ENCODE results near the gene KCNK3.

The KCNK3 gene

DNA sequence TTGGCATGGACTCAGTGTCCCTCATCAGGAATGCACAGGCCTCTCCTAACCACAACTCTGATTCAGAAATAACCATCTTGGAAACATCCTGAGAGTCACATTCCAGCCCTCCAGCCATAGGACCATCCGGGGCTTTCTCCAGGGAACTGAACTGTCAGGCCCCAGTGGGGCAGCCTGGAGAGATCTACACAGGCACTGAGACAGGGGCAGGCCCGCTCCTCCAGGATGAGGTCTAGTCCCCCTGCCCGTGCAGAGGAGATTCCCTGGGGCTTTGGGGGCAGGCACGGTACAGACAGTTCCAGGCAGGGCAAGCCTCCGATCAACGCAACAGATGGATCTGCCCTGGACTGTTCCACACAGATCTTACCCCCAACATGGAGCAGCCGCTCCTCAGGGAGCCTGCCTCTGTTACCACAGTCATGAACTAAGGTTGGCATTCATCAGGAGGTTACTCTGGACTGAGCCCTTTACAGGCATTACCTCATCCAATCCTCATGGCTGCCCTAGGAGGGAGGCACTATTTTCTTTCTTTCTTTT is 12.0 kb downstream of the KCNK3 start:
- Mint-ChIP-seq H3K27ac (no peak overlapping the region), H3K27me3 (peaks cover 34 to 69% of the 10 kb centered on the region in 2 donors), H3K36me3 (ENCODE audit: insufficient read depth) (no peaks in the 10 kb centered on the region), H3K4me1 (ENCODE audit: low read depth in 2 of 2) (no peaks in the 10 kb centered on the region), H3K4me3 (no peak overlapping the region), H3K9me3 (no peaks in the 10 kb centered on the region)
- no peak for DNase-seq
- no peak for ATAC-seq (replicated peaks)

DNA sequence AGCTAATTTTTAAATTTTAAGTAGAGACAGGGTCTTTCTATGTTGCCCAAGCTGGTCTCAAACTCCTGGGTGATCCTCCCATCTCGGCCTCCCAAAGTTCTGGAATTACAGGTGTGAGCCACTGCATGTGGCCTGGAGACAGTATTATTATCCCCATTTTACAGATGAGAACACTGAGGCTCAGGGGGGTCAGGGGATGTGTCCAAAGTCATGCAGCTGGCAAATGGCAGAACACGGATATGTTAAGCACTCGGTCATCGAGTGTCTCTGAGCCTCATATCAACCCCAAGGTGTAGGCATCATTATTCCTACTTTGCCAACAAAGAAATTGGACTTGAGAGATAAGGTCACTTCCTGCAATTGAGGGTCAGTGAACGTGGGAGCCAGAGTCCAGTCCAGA is 12.6 kb downstream of the KCNK3 start:
- no peaks in the 10 kb centered on the region for H3K36me3 Mint-ChIP-seq (ENCODE audit: insufficient read depth)
- H3K4me1 Mint-ChIP-seq (ENCODE audit: low read depth in 2 of 2), result no peaks in the 10 kb centered on the region
- H3K9me3 Mint-ChIP-seq, result no peaks in the 10 kb centered on the region
- DNase-seq (no peak), ATAC-seq (replicated peaks) (no peak)
- peaks cover 34 to 71% of the 10 kb centered on the region in 2 donors for H3K27me3 Mint-ChIP-seq
- H3K4me3 Mint-ChIP-seq, result no peak overlapping the region
- no peak overlapping the region for H3K27ac Mint-ChIP-seq

GRCh38 chr2:26706093-26706492 is 13.6 kb downstream of the KCNK3 start:
- ATAC-seq (replicated peaks) (no peak), DNase-seq (no peak)
- no peaks in the 10 kb centered on the region for H3K9me3 Mint-ChIP-seq
- H3K4me1 Mint-ChIP-seq (ENCODE audit: low read depth in 2 of 2), result no peaks in the 10 kb centered on the region
- H3K27ac Mint-ChIP-seq, result no peak overlapping the region
- no peak overlapping the region for H3K4me3 Mint-ChIP-seq
- H3K27me3 Mint-ChIP-seq, result peaks cover 29 to 71% of the 10 kb centered on the region in 2 donors
- H3K36me3 Mint-ChIP-seq (ENCODE audit: insufficient read depth), result no peaks in the 10 kb centered on the region

- ATAC-seq (replicated peaks), result no peak
- peaks cover 32 to 74% of the 10 kb centered on the region in 2 donors for H3K27me3 Mint-ChIP-seq
- H3K36me3 Mint-ChIP-seq (ENCODE audit: insufficient read depth), result no peaks in the 10 kb centered on the region
- no peak overlapping the region for H3K27ac Mint-ChIP-seq
- H3K9me3 Mint-ChIP-seq, result no peaks in the 10 kb centered on the region
- H3K4me3 Mint-ChIP-seq, result no peak overlapping the region
- no peaks in the 10 kb centered on the region for H3K4me1 Mint-ChIP-seq (ENCODE audit: low read depth in 2 of 2)
- no peak for DNase-seq
These were observed 14.3 kb downstream of the KCNK3 start for GRCh38 chr2:26706616-26707473.

DNA sequence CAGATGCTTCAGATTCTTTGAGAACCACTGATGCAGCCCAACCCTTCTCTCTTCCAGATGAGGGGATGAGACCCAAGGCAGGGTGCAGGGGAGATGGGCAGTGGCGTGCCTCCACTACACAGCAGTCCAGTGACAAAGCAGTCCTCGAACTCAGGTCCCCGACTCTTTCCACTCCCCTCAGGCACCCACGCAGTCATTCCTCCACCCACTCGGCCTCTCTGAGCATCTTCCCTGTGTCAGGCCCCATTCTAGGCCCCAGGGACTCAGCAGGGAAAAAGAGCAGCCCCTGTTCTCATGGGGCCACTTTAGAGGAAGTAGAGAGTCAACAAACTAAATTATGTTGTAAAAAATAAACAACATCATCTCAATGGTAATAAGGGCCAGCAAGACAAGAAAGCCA is 15.2 kb downstream of the KCNK3 start:
- ATAC-seq (replicated peaks), result no peak
- Mint-ChIP-seq H3K4me3 (no peak overlapping the region), H3K27ac (no peak overlapping the region), H3K4me1 (ENCODE audit: low read depth in 2 of 2) (no peaks in the 10 kb centered on the region), H3K36me3 (ENCODE audit: insufficient read depth) (no peaks in the 10 kb centered on the region), H3K27me3 (peaks cover 37 to 83% of the 10 kb centered on the region in 2 donors), H3K9me3 (no peaks in the 10 kb centered on the region)
- DNase-seq, result no peak

- DNase-seq, result no peak
- H3K4me3 Mint-ChIP-seq, result no peak overlapping the region
- no peak for ATAC-seq (replicated peaks)
- peaks cover 0 to 1% of the 10 kb centered on the region in 2 donors for H3K4me1 Mint-ChIP-seq (ENCODE audit: low read depth in 2 of 2)
- H3K27me3 Mint-ChIP-seq, result peaks cover 37 to 87% of the 10 kb centered on the region in 2 donors
- no peaks in the 10 kb centered on the region for H3K36me3 Mint-ChIP-seq (ENCODE audit: insufficient read depth)
- H3K27ac Mint-ChIP-seq, result no peak overlapping the region
- no peaks in the 10 kb centered on the region for H3K9me3 Mint-ChIP-seq
These were observed 15.9 kb downstream of the KCNK3 start for GRCh38 chr2:26708457-26708856.

- no peaks in the 10 kb centered on the region for H3K36me3 Mint-ChIP-seq (ENCODE audit: insufficient read depth)
- peaks cover 36 to 76% of the 10 kb centered on the region in 2 donors for H3K27me3 Mint-ChIP-seq
- no peak overlapping the region for H3K4me3 Mint-ChIP-seq
- no peaks in the 10 kb centered on the region for H3K9me3 Mint-ChIP-seq
- DNase-seq, result no peak
- no peak for ATAC-seq (replicated peaks)
- H3K27ac Mint-ChIP-seq, result no peak overlapping the region
- H3K4me1 Mint-ChIP-seq (ENCODE audit: low read depth in 2 of 2), result peaks cover 0 to 1% of the 10 kb centered on the region in 2 donors
These were observed 17.0 kb downstream of the KCNK3 start for GRCh38 chr2:26709323-26710110.

- H3K27ac Mint-ChIP-seq, result no peak overlapping the region
These were observed 17.6 kb downstream of the KCNK3 start for GRCh38 chr2:26710145-26710544.

GRCh38 chr2:26710743-26711456 is 18.4 kb downstream of the KCNK3 start:
- ATAC-seq (replicated peaks), result no peak

More at GRCh38 chr2:26710145-26710544, 17.6 kb downstream of the KCNK3 start:
- Mint-ChIP-seq H3K27me3 (peaks cover 30 to 70% of the 10 kb centered on the region in 2 donors), H3K4me3 (no peak overlapping the region), H3K36me3 (ENCODE audit: insufficient read depth) (no peaks in the 10 kb centered on the region), H3K9me3 (no peaks in the 10 kb centered on the region), H3K4me1 (ENCODE audit: low read depth in 2 of 2) (peaks cover 0 to 1% of the 10 kb centered on the region in 2 donors)
- ATAC-seq (replicated peaks) (no peak), DNase-seq (no peak)

DNA sequence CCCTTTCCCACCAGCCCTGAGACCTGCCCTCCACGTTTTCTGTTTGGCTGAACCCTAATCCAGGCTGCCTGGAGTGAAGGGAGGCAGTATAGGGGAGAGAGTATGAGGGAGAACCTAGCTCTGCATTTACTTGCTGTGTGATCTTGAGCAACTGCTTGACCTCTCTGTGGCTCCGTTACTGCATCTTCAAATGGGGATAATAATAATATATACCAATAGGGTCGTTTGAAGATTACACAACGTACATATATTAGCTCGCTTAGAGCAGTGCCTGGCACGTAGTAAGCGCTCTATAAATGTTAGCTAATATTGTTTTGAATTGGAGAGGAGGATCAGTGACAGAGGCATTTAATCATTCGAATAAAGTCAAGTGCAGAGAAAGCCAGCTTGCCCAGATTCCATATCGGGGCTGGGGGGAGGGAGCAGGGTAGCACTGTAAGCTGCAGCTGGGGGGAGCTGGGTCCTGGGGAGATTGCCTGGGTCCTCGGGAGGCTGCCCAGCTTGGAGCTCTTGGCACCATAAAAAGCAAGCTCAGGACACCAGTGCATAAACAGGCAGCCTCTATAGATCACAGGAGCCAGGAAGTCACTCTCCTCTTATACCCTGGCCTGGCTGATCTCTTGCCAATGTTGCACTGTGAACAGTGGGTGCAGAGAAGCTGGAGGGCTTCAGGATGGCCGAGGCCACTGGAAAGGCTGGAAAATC is 19.1 kb downstream of the KCNK3 start:
- H3K4me3 Mint-ChIP-seq, result no peak overlapping the region
- peaks cover 16 to 56% of the 10 kb centered on the region in 2 donors for H3K27me3 Mint-ChIP-seq
- H3K9me3 Mint-ChIP-seq, result no peaks in the 10 kb centered on the region
- no peaks in the 10 kb centered on the region for H3K36me3 Mint-ChIP-seq (ENCODE audit: insufficient read depth)
- no peak for ATAC-seq (replicated peaks)
- peaks cover 0 to 1% of the 10 kb centered on the region in 2 donors for H3K4me1 Mint-ChIP-seq (ENCODE audit: low read depth in 2 of 2)
- no peak overlapping the region for H3K27ac Mint-ChIP-seq
- DNase-seq, result no peak

More at GRCh38 chr2:26710743-26711456, 18.4 kb downstream of the KCNK3 start:
- Mint-ChIP-seq H3K4me3 (no peak overlapping the region), H3K4me1 (ENCODE audit: low read depth in 2 of 2) (peaks cover 0 to 1% of the 10 kb centered on the region in 2 donors), H3K36me3 (ENCODE audit: insufficient read depth) (no peaks in the 10 kb centered on the region), H3K27me3 (peaks cover 22 to 62% of the 10 kb centered on the region in 2 donors), H3K9me3 (no peaks in the 10 kb centered on the region), H3K27ac (no peak overlapping the region)
- no peak for DNase-seq

DNA sequence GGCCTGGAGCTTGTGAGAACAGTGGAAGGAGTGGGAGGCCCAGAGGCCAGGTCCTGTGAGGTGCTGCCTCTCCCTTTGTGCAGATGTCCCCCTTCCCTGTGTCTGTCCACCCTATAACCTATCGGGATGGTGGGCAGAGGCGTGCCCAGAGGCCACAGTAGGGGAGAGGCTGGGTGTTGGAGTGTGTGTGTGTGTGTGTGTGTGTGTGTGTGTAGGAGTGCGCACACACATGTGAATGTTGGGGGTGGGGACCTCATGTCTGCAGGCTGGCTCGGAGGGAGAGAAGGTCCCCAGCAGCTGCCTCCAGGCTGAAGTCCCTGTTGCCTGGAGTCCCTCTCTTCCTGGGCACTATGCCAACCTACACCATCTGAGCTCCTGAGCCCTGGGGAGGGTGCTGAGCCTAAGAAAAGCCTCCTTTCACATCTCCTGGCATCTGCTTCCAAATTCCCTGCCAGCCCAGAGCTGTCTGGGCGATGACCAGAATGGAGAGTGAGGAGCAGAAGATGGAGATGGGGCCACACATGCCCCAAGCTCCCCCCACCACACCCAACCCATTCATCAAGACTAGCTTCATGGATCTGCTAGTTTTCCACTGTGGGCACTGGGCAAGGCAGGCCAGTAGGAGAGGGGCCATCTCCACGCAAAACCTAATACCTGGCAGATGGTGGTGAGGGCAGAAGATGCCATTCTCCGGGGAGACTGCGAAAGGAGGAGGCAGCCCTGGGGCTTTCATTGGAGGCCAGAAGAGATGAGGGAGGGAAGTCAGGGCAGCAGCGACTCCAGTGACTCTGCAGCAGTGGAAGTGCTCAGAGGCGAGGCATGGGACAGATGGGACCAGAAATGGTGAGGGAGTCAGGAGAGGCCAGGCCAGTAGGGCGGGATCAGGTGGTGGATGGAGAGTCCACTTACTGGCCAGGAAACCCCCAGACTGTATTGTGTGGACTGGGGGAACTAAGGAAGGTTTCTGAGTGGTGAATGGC is 20.3 kb downstream of the KCNK3 start:
- no peak for DNase-seq
- no peak overlapping the region for H3K4me3 Mint-ChIP-seq
- no peak overlapping the region for H3K27ac Mint-ChIP-seq
- peaks cover 0 to 1% of the 10 kb centered on the region in 2 donors for H3K4me1 Mint-ChIP-seq (ENCODE audit: low read depth in 2 of 2)
- H3K27me3 Mint-ChIP-seq, result peaks cover 16 to 46% of the 10 kb centered on the region in 2 donors
- ATAC-seq (replicated peaks), result no peak
- H3K9me3 Mint-ChIP-seq, result no peaks in the 10 kb centered on the region
- no peaks in the 10 kb centered on the region for H3K36me3 Mint-ChIP-seq (ENCODE audit: insufficient read depth)

Measured in effector memory CD8-positive, alpha-beta T cell (primary cell).